Measurements from ENCODE around the gene AGBL4. TPM values are rescaled to one million over a fixed set of nuclear protein-coding genes. Genes with fewer than 3 reads are reported as not detected.

The AGBL4 gene
- total and polyA plus RNA-seq, 8 donors, result 0.32 to 1.3 (median 0.87) TPM

DNA sequence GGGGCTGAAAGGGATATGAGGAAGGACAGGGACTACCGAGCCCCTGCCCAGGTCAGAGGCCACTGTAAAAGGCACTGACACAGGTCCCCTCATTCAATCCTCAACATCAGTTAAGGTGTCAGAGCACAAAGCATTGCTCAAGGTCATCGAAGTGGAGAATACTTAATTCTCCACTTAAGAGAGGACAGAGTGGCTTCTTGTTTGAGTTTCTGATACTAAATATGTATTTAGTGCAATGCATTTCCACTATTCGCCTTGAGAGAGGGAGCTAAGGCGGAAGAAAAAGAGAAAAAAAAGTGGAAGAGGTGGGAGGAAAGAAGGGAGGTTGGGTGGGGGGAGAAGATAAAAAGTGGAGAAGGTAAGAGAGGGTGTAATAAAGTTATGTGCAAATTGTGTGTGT lies 1451.6 kb downstream of the AGBL4 start:
- TF ChIP-seq, protein P1, sequence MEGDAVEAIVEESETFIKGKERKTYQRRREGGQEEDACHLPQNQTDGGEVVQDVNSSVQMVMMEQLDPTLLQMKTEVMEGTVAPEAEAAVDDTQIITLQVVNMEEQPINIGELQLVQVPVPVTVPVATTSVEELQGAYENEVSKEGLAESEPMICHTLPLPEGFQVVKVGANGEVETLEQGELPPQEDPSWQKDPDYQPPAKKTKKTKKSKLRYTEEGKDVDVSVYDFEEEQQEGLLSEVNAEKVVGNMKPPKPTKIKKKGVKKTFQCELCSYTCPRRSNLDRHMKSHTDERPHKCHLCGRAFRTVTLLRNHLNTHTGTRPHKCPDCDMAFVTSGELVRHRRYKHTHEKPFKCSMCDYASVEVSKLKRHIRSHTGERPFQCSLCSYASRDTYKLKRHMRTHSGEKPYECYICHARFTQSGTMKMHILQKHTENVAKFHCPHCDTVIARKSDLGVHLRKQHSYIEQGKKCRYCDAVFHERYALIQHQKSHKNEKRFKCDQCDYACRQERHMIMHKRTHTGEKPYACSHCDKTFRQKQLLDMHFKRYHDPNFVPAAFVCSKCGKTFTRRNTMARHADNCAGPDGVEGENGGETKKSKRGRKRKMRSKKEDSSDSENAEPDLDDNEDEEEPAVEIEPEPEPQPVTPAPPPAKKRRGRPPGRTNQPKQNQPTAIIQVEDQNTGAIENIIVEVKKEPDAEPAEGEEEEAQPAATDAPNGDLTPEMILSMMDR (IDR thresholded peaks at IDR 0.05), result no peak
- intact Hi-C loops (cut with DNase I), result loop anchor here in 1 of 2 donors (10.0 kb wide), 1 partner anchor 243 kb away; no protein-coding TSS in a partner anchor
- Histone ChIP-seq H3K27ac (peak overlapping the region in 1 of 2 donors; percentile 26), H3K36me3 (no peaks in the 10 kb centered on the region), H3K4me1 (peaks cover 0 to 11% of the 10 kb centered on the region in 2 donors), H3K9me3 (no peaks in the 10 kb centered on the region), H3K27me3 (no peaks in the 10 kb centered on the region), H3K4me3 (no peak overlapping the region)
- DNase-seq, result no peak
- ATAC-seq, result peak; percentile 70

DNA sequence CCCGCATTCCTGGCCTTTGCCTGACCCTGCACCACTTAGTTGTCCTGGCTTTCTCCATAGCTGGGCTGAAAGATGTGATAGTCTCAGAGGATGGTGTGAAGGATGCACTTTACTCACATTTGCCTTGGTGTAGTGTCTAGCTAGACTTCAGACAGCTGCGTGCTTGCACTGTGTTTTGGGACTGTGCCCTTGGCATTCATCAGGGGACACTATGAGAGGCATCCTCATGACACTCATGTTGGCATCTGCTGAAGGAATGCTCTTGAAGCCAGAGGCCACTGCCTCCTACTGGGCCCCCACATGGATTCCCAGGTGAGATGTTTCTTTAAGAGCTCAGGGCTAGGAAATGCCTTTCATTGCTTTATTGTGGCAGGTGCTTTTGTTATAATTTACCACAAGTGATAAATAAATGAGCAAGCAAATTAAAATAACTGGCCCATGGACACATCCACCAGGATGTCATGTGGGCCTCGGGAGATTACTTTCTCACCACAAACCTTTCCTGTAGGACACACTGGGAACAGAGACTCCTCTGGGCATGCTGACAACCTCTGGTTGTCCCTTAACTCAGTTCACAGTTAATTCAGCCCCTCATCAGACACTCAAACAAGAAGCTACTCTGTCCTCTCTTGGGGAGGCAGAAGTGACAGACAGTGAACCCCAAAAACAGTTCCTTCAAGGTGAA lies 1452.3 kb downstream of the AGBL4 start:
- Histone ChIP-seq H3K27me3 (no peaks in the 10 kb centered on the region), H3K4me3 (no peak overlapping the region), H3K9me3 (no peaks in the 10 kb centered on the region), H3K4me1 (peaks cover 0 to 11% of the 10 kb centered on the region in 2 donors), H3K36me3 (no peaks in the 10 kb centered on the region), H3K27ac (no peak overlapping the region)
- DNase-seq (no peak), ATAC-seq (no peak)
- TF ChIP-seq, protein P1 (IDR thresholded peaks at IDR 0.05), result no peak
- intact Hi-C loops (cut with DNase I), result loop anchor here in 1 of 2 donors (10.0 kb wide), 1 partner anchor 243 kb away; no protein-coding TSS in a partner anchor

DNA sequence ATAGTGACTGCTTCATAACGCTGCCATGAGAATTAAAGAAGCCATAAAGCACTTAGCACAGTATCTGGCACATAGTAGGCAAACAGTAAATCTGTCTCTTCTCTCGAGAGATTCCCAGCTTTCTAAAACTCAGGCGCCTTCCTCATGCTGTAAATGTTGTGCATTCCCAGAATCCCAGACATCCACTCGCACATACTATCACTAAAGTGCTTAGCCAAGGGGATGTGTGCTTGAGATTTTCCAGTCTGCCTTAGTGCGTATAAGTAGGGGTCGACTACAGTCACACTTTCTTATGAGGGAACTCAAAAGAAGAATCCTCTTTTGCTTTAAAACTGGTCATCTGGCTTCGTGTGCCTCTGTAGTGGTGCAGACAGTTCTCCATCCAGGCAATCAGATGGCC lies 1453.2 kb downstream of the AGBL4 start:
- ATAC-seq, result no peak
- peak in 2 of 4 donors; percentile 16 to 37 for DNase-seq
- Histone ChIP-seq H3K4me1 (peaks cover 0 to 11% of the 10 kb centered on the region in 2 donors), H3K27ac (no peak overlapping the region), H3K27me3 (no peaks in the 10 kb centered on the region), H3K9me3 (no peaks in the 10 kb centered on the region), H3K4me3 (no peak overlapping the region), H3K36me3 (no peaks in the 10 kb centered on the region)
- intact Hi-C loops (cut with DNase I), result loop anchor here in 1 of 2 donors (10.0 kb wide), 1 partner anchor 244 kb away; no protein-coding TSS in a partner anchor
- TF ChIP-seq, protein P1 (IDR thresholded peaks at IDR 0.05), result no peak

DNA sequence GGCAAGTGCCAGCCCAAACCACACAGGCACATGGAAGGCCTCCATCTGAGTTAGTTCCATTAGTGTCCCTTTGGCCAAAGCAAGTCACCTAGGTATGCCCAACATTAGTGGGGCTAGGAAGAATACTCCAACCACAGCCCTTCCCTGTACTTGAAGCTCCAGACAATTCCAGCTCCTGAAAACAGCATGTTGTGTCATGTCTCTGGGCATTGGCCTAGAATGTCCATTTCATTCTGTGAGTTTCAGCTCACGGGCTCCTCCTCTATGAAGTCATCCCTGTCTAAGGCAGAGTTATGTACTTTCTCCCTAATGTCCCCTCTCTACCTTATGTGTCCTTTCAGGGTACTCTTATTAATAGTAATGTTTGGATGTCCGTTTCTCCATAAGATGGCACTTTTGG lies 1455.3 kb downstream of the AGBL4 start:
- H3K27ac ChIP-seq, result no peak overlapping the region
- H3K27me3 ChIP-seq, result no peaks in the 10 kb centered on the region
- intact Hi-C loops (cut with DNase I), result no loop called here
- ATAC-seq (no peak), DNase-seq (no peak)
- H3K36me3 ChIP-seq, result no peaks in the 10 kb centered on the region
- no peaks in the 10 kb centered on the region for H3K9me3 ChIP-seq
- TF ChIP-seq, protein P1 (IDR thresholded peaks at IDR 0.05), result no peak
- H3K4me1 ChIP-seq, result peaks cover 0 to 11% of the 10 kb centered on the region in 2 donors
- no peak overlapping the region for H3K4me3 ChIP-seq

DNA sequence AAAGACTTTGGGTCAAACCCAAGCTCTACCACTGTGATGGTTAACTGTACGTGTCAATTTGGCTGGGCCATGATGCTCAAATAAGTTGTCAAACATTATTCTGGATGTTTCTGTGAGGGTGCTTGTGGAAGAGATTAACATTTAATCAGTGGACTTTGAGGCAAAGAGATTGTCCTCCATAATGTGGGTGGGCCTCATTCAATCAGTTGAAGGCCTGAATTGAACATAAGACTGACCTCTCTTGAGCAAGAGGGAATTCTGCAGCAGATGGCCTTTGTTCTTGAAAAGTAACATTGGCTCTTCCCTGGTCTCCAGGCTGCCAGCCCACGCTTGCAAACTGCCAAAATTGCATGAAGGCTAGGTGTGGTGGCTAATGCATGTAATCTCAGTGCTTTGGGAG lies 1457.3 kb downstream of the AGBL4 start:
- Histone ChIP-seq H3K27me3 (no peaks in the 10 kb centered on the region), H3K4me3 (no peak overlapping the region), H3K27ac (no peak overlapping the region), H3K36me3 (no peaks in the 10 kb centered on the region), H3K4me1 (peaks cover 0 to under 1% of the 10 kb centered on the region in 2 donors), H3K9me3 (no peaks in the 10 kb centered on the region)
- TF ChIP-seq, protein P1 (IDR thresholded peaks at IDR 0.05), result no peak
- DNase-seq, result no peak
- ATAC-seq, result no peak
- intact Hi-C loops (cut with DNase I), result no loop called here
